GM12878 (cell line): ENCODE measurements around the gene KDSR.

Experiments used
- CBFB ChIP-seq: IDR thresholded peaks from 2 replicates; pipeline ENCODE4 v1.6.1; 2016; ENCODE audit warnings: antibody characterized with exemption, low read depth
- NBN ChIP-seq: fragments of 450-650 bp; IDR thresholded peaks from 2 replicates; pipeline ENCODE4 v1.6.1; 2016
- TF ChIP-seq, protein P1 (sequence below), 3 experiments: IDR thresholded peaks in 2 of 3; conservative IDR thresholded peaks in 1 of 3; 2 replicates each; pipeline ENCODE4 v1.5.1; 2011; ENCODE audit warnings: low read depth in 3 of 3, low read length in 3 of 3, mild to moderate bottlenecking in 3 of 3, control low read depth in 2 of 3, moderate library complexity in 2 of 3, inconsistent platforms in 1 of 3, mixed read lengths in 1 of 3; ENCODE audit not compliant: control insufficient read depth in 2 of 3, insufficient read depth in 1 of 3; ENCODE audit errors: extremely low read depth in 1 of 3
- TF ChIP-seq, protein P2 (sequence below): IDR thresholded peaks from 2 replicates; pipeline ENCODE4 v1.6.1; 2012; ENCODE audit warnings: mild to moderate bottlenecking, low read depth, low read length
- TF ChIP-seq, protein P3 (sequence below): fragments of 450-650 bp; IDR thresholded peaks from 2 replicates; pipeline ENCODE4 v1.6.1; 2017; ENCODE audit warnings: borderline replicate concordance

GRCh38 chr18:63286926-63287325 lies 80.1 kb downstream of the KDSR start:
- TF ChIP-seq NBN (no peak), CBFB (no peak)
- TF ChIP-seq, protein P1, sequence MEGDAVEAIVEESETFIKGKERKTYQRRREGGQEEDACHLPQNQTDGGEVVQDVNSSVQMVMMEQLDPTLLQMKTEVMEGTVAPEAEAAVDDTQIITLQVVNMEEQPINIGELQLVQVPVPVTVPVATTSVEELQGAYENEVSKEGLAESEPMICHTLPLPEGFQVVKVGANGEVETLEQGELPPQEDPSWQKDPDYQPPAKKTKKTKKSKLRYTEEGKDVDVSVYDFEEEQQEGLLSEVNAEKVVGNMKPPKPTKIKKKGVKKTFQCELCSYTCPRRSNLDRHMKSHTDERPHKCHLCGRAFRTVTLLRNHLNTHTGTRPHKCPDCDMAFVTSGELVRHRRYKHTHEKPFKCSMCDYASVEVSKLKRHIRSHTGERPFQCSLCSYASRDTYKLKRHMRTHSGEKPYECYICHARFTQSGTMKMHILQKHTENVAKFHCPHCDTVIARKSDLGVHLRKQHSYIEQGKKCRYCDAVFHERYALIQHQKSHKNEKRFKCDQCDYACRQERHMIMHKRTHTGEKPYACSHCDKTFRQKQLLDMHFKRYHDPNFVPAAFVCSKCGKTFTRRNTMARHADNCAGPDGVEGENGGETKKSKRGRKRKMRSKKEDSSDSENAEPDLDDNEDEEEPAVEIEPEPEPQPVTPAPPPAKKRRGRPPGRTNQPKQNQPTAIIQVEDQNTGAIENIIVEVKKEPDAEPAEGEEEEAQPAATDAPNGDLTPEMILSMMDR (IDR thresholded peaks at IDR 0.05 in 2 of 3, conservative IDR thresholded peaks at IDR 0.05 in 1 of 3; ENCODE audit: control insufficient read depth in 2 of 3, extremely low read depth in 1 of 3, insufficient read depth in 1 of 3, low read depth in 3 of 3, low read length in 3 of 3), result no peak
- TF ChIP-seq, protein P2, sequence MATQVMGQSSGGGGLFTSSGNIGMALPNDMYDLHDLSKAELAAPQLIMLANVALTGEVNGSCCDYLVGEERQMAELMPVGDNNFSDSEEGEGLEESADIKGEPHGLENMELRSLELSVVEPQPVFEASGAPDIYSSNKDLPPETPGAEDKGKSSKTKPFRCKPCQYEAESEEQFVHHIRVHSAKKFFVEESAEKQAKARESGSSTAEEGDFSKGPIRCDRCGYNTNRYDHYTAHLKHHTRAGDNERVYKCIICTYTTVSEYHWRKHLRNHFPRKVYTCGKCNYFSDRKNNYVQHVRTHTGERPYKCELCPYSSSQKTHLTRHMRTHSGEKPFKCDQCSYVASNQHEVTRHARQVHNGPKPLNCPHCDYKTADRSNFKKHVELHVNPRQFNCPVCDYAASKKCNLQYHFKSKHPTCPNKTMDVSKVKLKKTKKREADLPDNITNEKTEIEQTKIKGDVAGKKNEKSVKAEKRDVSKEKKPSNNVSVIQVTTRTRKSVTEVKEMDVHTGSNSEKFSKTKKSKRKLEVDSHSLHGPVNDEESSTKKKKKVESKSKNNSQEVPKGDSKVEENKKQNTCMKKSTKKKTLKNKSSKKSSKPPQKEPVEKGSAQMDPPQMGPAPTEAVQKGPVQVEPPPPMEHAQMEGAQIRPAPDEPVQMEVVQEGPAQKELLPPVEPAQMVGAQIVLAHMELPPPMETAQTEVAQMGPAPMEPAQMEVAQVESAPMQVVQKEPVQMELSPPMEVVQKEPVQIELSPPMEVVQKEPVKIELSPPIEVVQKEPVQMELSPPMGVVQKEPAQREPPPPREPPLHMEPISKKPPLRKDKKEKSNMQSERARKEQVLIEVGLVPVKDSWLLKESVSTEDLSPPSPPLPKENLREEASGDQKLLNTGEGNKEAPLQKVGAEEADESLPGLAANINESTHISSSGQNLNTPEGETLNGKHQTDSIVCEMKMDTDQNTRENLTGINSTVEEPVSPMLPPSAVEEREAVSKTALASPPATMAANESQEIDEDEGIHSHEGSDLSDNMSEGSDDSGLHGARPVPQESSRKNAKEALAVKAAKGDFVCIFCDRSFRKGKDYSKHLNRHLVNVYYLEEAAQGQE, result no peak
- TF ChIP-seq, protein P3, sequence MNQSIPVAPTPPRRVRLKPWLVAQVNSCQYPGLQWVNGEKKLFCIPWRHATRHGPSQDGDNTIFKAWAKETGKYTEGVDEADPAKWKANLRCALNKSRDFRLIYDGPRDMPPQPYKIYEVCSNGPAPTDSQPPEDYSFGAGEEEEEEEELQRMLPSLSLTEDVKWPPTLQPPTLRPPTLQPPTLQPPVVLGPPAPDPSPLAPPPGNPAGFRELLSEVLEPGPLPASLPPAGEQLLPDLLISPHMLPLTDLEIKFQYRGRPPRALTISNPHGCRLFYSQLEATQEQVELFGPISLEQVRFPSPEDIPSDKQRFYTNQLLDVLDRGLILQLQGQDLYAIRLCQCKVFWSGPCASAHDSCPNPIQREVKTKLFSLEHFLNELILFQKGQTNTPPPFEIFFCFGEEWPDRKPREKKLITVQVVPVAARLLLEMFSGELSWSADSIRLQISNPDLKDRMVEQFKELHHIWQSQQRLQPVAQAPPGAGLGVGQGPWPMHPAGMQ, result no peak
